Measurements from ENCODE around the gene SLC43A2. TPM values are rescaled to one million over a fixed set of nuclear protein-coding genes. Genes with fewer than 3 reads are reported as not detected.

SLC43A2 gene
- total and polyA plus RNA-seq, 2 of the 13 experiments (the other 11 are each of a cell fraction or from before 2014, with no cell fraction given), result 7.3 to 20.0 TPM

GRCh38 chr17:1627982-1628855 lies at the start of gene SLC43A2 (continued):
- TF ChIP-seq BCLAF1 (IDR thresholded peaks at IDR 0.05), result no peak
- TF ChIP-seq SP4 (CRISPR knock-in tag; IDR thresholded peaks at IDR 0.05), result peak; percentile 59; the same call in 1 of the 2 replicates
- TF ChIP-seq ZMYM4 (CRISPR knock-in tag; IDR thresholded peaks at IDR 0.05), result peak; percentile 14; the same call in 1 of the 2 replicates
- no peak for TF ChIP-seq CBX5 (CRISPR knock-in tag; IDR thresholded peaks at IDR 0.05; ENCODE audit: borderline replicate concordance)
- TF ChIP-seq SP140L (CRISPR knock-in tag; IDR thresholded peaks at IDR 0.05; ENCODE audit: borderline replicate concordance), result 0 out of 2 replicates have a peak, but pooled peaks have one; percentile 21
- TF ChIP-seq PBX3 (CRISPR knock-in tag; IDR thresholded peaks at IDR 0.05; ENCODE audit: borderline replicate concordance), result no peak
- no peak for TF ChIP-seq ZNF24 (IDR thresholded peaks at IDR 0.05)
- peak; percentile 84 for TF ChIP-seq ZFP91 (CRISPR knock-in tag; IDR thresholded peaks at IDR 0.05; ENCODE audit: borderline replicate concordance)
- TF ChIP-seq MAX (IDR thresholded peaks at IDR 0.05), result peak; percentile 65; the same call in 1 of the 2 replicates
- TF ChIP-seq SATB2 (CRISPR knock-in tag; IDR thresholded peaks at IDR 0.05), result no peak
- TF ChIP-seq ATF4 (CRISPR knock-in tag; IDR thresholded peaks at IDR 0.05), result no peak
- 0 out of 2 replicates have a peak, but pooled peaks have one; percentile 42 for TF ChIP-seq ZNF546 (CRISPR knock-in tag; conservative IDR thresholded peaks at IDR 0.05)
- no peak for TF ChIP-seq ZFP36 (IDR thresholded peaks at IDR 0.05; ENCODE audit: borderline replicate concordance, low read depth, low read length, partially characterized antibody)
- no peak for TF ChIP-seq EP300 (IDR thresholded peaks at IDR 0.05; ENCODE audit: low read depth in 2 of 2, low read length in 2 of 2)
- TF ChIP-seq EP300 (CRISPR knock-in tag; IDR thresholded peaks at IDR 0.05; ENCODE audit: borderline replicate concordance), result peak; percentile 42
- TF ChIP-seq PLRG1 (conservative IDR thresholded peaks at IDR 0.05), result no peak
- TF ChIP-seq ZHX1 (CRISPR knock-in tag; IDR thresholded peaks at IDR 0.05; ENCODE audit: low read depth), result no peak

Data from HepG2 (cell line).